ENCODE data around the gene CIAPIN1.
"Not testable (repeated sequence)": the region's sequence is repeated elsewhere in the genome, so short reads cannot be mapped to it uniquely, and the experiment has no call there.

The CIAPIN1 gene

GRCh38 chr16:57476546-57477410 lies 29.6 kb upstream of the CIAPIN1 start:
- DNase-seq = no peak

GRCh38 chr16:57475711-57476339 lies 28.6 kb upstream of the CIAPIN1 start:
- DNase-seq = peak; percentile 68

GRCh38 chr16:57474671-57475661 lies 27.8 kb upstream of the CIAPIN1 start:
- no peak for DNase-seq

- no peak for DNase-seq
Observed at GRCh38 chr16:57473906-57474305, 26.7 kb upstream of the CIAPIN1 start.

GRCh38 chr16:57473176-57473840 lies 26.1 kb upstream of the CIAPIN1 start:
- no peak for DNase-seq

- no peak for DNase-seq
Observed at GRCh38 chr16:57472665-57473060, 25.5 kb upstream of the CIAPIN1 start.

- no peak for DNase-seq
Observed at GRCh38 chr16:57471852-57472664, 24.9 kb upstream of the CIAPIN1 start.

- DNase-seq = no peak
Observed at GRCh38 chr16:57471209-57471608, 24.0 kb upstream of the CIAPIN1 start.

GRCh38 chr16:57470711-57471110 lies 23.5 kb upstream of the CIAPIN1 start:
- no peak for DNase-seq

GRCh38 chr16:57469917-57470470 lies 22.8 kb upstream of the CIAPIN1 start:
- DNase-seq = no peak

- no peak for DNase-seq
Observed at GRCh38 chr16:57469046-57469445, 21.9 kb upstream of the CIAPIN1 start.

- DNase-seq = no peak
Observed at GRCh38 chr16:57468346-57468745, 21.2 kb upstream of the CIAPIN1 start.

GRCh38 chr16:57464523-57464922 lies 17.3 kb upstream of the CIAPIN1 start:
- no peak for DNase-seq

GRCh38 chr16:57462978-57463362 lies 15.8 kb upstream of the CIAPIN1 start:
- DNase-seq = no peak

- DNase-seq = peak; percentile 94
Observed at GRCh38 chr16:57462209-57462977, 15.2 kb upstream of the CIAPIN1 start, which contains the start of gene POLR2C. Gene POLR2C, plus strand, starts transcription at chr16:57462679. Its CDS starts 46 bp downstream, at chr16:57462725.

- no peak for DNase-seq
Observed at GRCh38 chr16:57452021-57452420, 4.8 kb upstream of the CIAPIN1 start.

GRCh38 chr16:57446531-57447185 lies 527 bp downstream of the CIAPIN1 start:
- DNase-seq = peak; percentile 26

GRCh38 chr16:57445510-57445909 lies 1.7 kb downstream of the CIAPIN1 start:
- DNase-seq = no peak

GRCh38 chr16:57444711-57445110 lies 2.5 kb downstream of the CIAPIN1 start:
- no peak for DNase-seq

GRCh38 chr16:57440551-57440950 lies 6.6 kb downstream of the CIAPIN1 start:
- DNase-seq = not testable (repeated sequence)

All from activated naive CD4-positive, alpha-beta T cell treated with anti-CD3 and anti-CD28 coated beads, Interleukin-2, amount 50 U/mL, for 16 hours (primary cell).